Glutamatergic neuron (in vitro differentiated cells): ENCODE results near the gene AGPAT4. TPM values are rescaled to one million over a fixed set of nuclear protein-coding genes. Genes with fewer than 3 reads are reported as not detected.
"Not testable (repeated sequence)": the region's sequence is repeated elsewhere in the genome, so short reads cannot be mapped to it uniquely, and the experiment has no call there.

ENCODE experiments used
- DNase-seq: peaks from one replicate; pipeline ENCODE4 v3.0.0; 2022
- H3K27ac Mint-ChIP-seq: one replicate; pipeline ENCODE4 v1.8.0; 2020; ENCODE audit warnings: mild to moderate bottlenecking, mixed read lengths, inconsistent platforms; ENCODE audit not compliant: unreplicated experiment
- H3K27me3 Mint-ChIP-seq: one replicate; pipeline ENCODE4 v1.8.0; 2020; ENCODE audit warnings: mild to moderate bottlenecking, moderate library complexity, mixed read lengths, inconsistent platforms; ENCODE audit not compliant: unreplicated experiment
- H3K36me3 Mint-ChIP-seq: one replicate; pipeline ENCODE4 v1.8.0; 2020; ENCODE audit warnings: mild to moderate bottlenecking, mixed read lengths, inconsistent platforms; ENCODE audit not compliant: unreplicated experiment
- H3K4me1 Mint-ChIP-seq: one replicate; pipeline ENCODE4 v1.8.0; 2020; ENCODE audit warnings: mild to moderate bottlenecking, low read depth, mixed read lengths, inconsistent platforms; ENCODE audit not compliant: unreplicated experiment
- H3K4me3 Mint-ChIP-seq: one replicate; pipeline ENCODE4 v1.8.0; 2020; ENCODE audit warnings: mild to moderate bottlenecking, mixed read lengths, inconsistent platforms; ENCODE audit not compliant: unreplicated experiment
- H3K9me3 Mint-ChIP-seq: one replicate; pipeline ENCODE4 v1.8.0; 2020; ENCODE audit warnings: mild to moderate bottlenecking, moderate library complexity, mixed read lengths, inconsistent platforms; ENCODE audit not compliant: unreplicated experiment
- CTCF ChIP-seq: fragments of 200-600 bp; sonication (generic); IDR thresholded peaks from one replicate; pipeline ENCODE4 v1.5.0; 2021; ENCODE audit not compliant: partially characterized antibody, unreplicated experiment
- long read RNA-seq: library from polyadenylated mRNA; unstranded; transcript quantifications from one replicate; pipeline ENCODE4 v2.0.0, GENCODE V29; 2020; ENCODE audit not compliant: unreplicated experiment
- total RNA-seq: library from RNA; stranded (reverse); fragmentation: NEBNext Ultra II Directional; extraction: Animal tissue kit (Norgen Biotek cat#: 25700); gene quantifications from one replicate; pipeline ENCODE4 v1.2.1, GENCODE V29; 2021; ENCODE audit not compliant: unreplicated experiment

AGPAT4 gene
- 90.2 TPM for total RNA-seq
- long read RNA-seq, full-length matches to known transcripts: 4 of 9 reads
- long read RNA-seq, partial matches to known transcripts: 2 of 9 reads
- long read RNA-seq, other reads (novel, unspliced or antisense): 3 of 9 reads

- TF ChIP-seq CTCF: no peak
- H3K9me3 Mint-ChIP-seq: peaks cover 6% of the 10 kb centered on the region
- DNase-seq: peak; percentile 36
- H3K27ac Mint-ChIP-seq: peak within 1 kb of the TSS; percentile 99
- peaks cover 29% of the 10 kb centered on the region for H3K4me1 Mint-ChIP-seq
- H3K4me3 Mint-ChIP-seq: peak within 1 kb of the TSS; percentile 92
- H3K36me3 Mint-ChIP-seq: peaks cover 4% of the 10 kb centered on the region
- peaks cover 6% of the 10 kb centered on the region for H3K27me3 Mint-ChIP-seq
These were observed at the start of gene AGPAT4 for GRCh38 chr6:161273752-161274487. Gene AGPAT4 (minus strand): TSS chr6:161274061. CDS start chr6:161232213, 41,848 bp downstream.

- H3K4me1 Mint-ChIP-seq: no peaks in the 10 kb centered on the region
- peaks cover 2% of the 10 kb centered on the region for H3K9me3 Mint-ChIP-seq
- no peak for DNase-seq
- TF ChIP-seq CTCF: no peak
- H3K4me3 Mint-ChIP-seq: no peak overlapping the region
- H3K27ac Mint-ChIP-seq: no peak overlapping the region
- peaks cover 10% of the 10 kb centered on the region for H3K36me3 Mint-ChIP-seq
- no peaks in the 10 kb centered on the region for H3K27me3 Mint-ChIP-seq
These were observed 45.4 kb upstream of the AGPAT4 start for GRCh38 chr6:161319231-161319630.

- peaks cover 10% of the 10 kb centered on the region for H3K36me3 Mint-ChIP-seq
- DNase-seq: no peak
- no peak for TF ChIP-seq CTCF
- H3K27me3 Mint-ChIP-seq: no peaks in the 10 kb centered on the region
- no peaks in the 10 kb centered on the region for H3K4me1 Mint-ChIP-seq
- H3K9me3 Mint-ChIP-seq: peaks cover 2% of the 10 kb centered on the region
- H3K27ac Mint-ChIP-seq: no peak overlapping the region
- H3K4me3 Mint-ChIP-seq: no peak overlapping the region
These were observed 44.6 kb upstream of the AGPAT4 start for GRCh38 chr6:161318456-161318855.

GRCh38 chr6:161316531-161316930, 42.7 kb upstream of the AGPAT4 start:
- H3K4me3 Mint-ChIP-seq: no peak overlapping the region

GRCh38 chr6:161315246-161315917, 41.5 kb upstream of the AGPAT4 start:
- H3K27me3 Mint-ChIP-seq, H3K4me1 Mint-ChIP-seq, H3K9me3 Mint-ChIP-seq, DNase-seq, H3K4me3 Mint-ChIP-seq, H3K36me3 Mint-ChIP-seq, H3K27ac Mint-ChIP-seq: not testable (repeated sequence)

More at GRCh38 chr6:161316531-161316930, 42.7 kb upstream of the AGPAT4 start:
- DNase-seq: no peak
- Mint-ChIP-seq H3K36me3 (peaks cover 5% of the 10 kb centered on the region), H3K27me3 (no peaks in the 10 kb centered on the region), H3K9me3 (peaks cover 2% of the 10 kb centered on the region), H3K4me1 (no peaks in the 10 kb centered on the region), H3K27ac (no peak overlapping the region)
- TF ChIP-seq CTCF: no peak

- H3K27me3 Mint-ChIP-seq, H3K36me3 Mint-ChIP-seq, H3K4me3 Mint-ChIP-seq, DNase-seq, H3K9me3 Mint-ChIP-seq, H3K27ac Mint-ChIP-seq, H3K4me1 Mint-ChIP-seq: not testable (repeated sequence)
These were observed 40.8 kb upstream of the AGPAT4 start for GRCh38 chr6:161314541-161315245.
